GM23338 (cell line): ENCODE measurements around the gene LRMDA. TPM values are rescaled to one million over a fixed set of nuclear protein-coding genes. Genes with fewer than 3 reads are reported as not detected.

Experiments used
- JUNB ChIP-seq: IDR thresholded peaks from one replicate; pipeline ENCODE4 v1.6.1; 2016; ENCODE audit warnings: antibody characterized with exemption; ENCODE audit not compliant: unreplicated experiment
- STAT1 ChIP-seq: IDR thresholded peaks from one replicate; pipeline ENCODE4 v1.6.1; 2016; ENCODE audit warnings: antibody characterized with exemption; ENCODE audit not compliant: unreplicated experiment
- polyA plus RNA-seq: library from polyadenylated mRNA; unstranded; fragments of >200 nt; fragmentation: Nextera tagmentation; extraction: Ambion mirVana; gene quantifications from 2 replicates; pipeline ENCODE4 v1.2.1, GENCODE V29; 2016
- total RNA-seq: library from RNA; depleted of rRNA; stranded (reverse); fragments of >200 nt; shearing (Covaris generic); gene quantifications from 2 replicates; pipeline ENCODE4 v1.2.3, GENCODE V29; 2014
- TF ChIP-seq, protein P1 (sequence below): fragments of 250-450 bp; sonication (Bioruptor Pico); IDR thresholded peaks from 2 replicates; pipeline ENCODE4 v1.5.0; 2020; ENCODE audit warnings: mild to moderate bottlenecking, moderate library complexity
- TF ChIP-seq, protein P2 (sequence below): IDR thresholded peaks from one replicate; pipeline ENCODE4 v1.6.1; 2018; ENCODE audit warnings: antibody characterized with exemption; ENCODE audit not compliant: unreplicated experiment
- TF ChIP-seq, protein P3 (sequence below): IDR thresholded peaks from 2 replicates; pipeline ENCODE4 v1.6.1; 2016; ENCODE audit warnings: antibody characterized with exemption

The LRMDA gene
- total and polyA plus RNA-seq, 2 experiments from 2014 or later = 0.90 to 1.8 TPM

DNA sequence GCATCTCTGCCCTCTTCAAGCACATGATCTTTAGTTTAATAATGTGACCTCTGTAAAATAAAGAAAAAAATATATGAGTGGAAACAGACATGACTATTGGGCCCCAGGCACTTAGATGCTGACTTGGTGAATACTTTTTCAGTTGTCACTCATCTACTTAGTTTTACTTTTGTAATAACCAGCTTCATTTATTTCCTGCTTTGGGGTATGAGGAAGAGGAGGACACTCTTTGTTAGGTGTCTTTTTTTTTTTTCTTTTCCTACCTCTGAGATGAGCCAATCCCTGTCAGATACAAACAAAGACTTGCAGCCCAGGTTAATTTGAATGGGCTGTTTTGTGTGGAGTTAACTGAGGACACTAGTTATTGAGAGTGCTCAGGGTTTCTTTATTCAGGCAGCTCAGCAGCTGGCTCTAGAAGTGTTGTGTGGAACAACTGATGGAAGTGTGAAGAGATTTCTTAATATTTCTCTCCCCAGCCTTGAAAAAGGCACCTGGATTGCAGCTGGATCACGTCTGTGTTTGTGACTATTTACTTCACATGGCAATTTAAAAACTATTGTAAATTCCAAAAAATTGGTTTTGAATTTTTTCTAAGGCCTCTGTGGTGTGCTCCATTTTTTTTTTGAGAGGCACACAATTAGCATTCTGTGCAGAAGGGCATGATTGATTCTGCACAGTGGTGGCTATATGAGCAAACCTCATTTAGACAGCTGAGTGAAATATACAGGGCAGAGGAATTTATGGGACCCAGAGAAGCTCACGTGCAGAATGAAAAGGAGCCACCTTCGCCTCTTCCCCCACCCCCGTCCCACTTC lies 333.8 kb downstream of the LRMDA start (continued):
- TF ChIP-seq, protein P1, sequence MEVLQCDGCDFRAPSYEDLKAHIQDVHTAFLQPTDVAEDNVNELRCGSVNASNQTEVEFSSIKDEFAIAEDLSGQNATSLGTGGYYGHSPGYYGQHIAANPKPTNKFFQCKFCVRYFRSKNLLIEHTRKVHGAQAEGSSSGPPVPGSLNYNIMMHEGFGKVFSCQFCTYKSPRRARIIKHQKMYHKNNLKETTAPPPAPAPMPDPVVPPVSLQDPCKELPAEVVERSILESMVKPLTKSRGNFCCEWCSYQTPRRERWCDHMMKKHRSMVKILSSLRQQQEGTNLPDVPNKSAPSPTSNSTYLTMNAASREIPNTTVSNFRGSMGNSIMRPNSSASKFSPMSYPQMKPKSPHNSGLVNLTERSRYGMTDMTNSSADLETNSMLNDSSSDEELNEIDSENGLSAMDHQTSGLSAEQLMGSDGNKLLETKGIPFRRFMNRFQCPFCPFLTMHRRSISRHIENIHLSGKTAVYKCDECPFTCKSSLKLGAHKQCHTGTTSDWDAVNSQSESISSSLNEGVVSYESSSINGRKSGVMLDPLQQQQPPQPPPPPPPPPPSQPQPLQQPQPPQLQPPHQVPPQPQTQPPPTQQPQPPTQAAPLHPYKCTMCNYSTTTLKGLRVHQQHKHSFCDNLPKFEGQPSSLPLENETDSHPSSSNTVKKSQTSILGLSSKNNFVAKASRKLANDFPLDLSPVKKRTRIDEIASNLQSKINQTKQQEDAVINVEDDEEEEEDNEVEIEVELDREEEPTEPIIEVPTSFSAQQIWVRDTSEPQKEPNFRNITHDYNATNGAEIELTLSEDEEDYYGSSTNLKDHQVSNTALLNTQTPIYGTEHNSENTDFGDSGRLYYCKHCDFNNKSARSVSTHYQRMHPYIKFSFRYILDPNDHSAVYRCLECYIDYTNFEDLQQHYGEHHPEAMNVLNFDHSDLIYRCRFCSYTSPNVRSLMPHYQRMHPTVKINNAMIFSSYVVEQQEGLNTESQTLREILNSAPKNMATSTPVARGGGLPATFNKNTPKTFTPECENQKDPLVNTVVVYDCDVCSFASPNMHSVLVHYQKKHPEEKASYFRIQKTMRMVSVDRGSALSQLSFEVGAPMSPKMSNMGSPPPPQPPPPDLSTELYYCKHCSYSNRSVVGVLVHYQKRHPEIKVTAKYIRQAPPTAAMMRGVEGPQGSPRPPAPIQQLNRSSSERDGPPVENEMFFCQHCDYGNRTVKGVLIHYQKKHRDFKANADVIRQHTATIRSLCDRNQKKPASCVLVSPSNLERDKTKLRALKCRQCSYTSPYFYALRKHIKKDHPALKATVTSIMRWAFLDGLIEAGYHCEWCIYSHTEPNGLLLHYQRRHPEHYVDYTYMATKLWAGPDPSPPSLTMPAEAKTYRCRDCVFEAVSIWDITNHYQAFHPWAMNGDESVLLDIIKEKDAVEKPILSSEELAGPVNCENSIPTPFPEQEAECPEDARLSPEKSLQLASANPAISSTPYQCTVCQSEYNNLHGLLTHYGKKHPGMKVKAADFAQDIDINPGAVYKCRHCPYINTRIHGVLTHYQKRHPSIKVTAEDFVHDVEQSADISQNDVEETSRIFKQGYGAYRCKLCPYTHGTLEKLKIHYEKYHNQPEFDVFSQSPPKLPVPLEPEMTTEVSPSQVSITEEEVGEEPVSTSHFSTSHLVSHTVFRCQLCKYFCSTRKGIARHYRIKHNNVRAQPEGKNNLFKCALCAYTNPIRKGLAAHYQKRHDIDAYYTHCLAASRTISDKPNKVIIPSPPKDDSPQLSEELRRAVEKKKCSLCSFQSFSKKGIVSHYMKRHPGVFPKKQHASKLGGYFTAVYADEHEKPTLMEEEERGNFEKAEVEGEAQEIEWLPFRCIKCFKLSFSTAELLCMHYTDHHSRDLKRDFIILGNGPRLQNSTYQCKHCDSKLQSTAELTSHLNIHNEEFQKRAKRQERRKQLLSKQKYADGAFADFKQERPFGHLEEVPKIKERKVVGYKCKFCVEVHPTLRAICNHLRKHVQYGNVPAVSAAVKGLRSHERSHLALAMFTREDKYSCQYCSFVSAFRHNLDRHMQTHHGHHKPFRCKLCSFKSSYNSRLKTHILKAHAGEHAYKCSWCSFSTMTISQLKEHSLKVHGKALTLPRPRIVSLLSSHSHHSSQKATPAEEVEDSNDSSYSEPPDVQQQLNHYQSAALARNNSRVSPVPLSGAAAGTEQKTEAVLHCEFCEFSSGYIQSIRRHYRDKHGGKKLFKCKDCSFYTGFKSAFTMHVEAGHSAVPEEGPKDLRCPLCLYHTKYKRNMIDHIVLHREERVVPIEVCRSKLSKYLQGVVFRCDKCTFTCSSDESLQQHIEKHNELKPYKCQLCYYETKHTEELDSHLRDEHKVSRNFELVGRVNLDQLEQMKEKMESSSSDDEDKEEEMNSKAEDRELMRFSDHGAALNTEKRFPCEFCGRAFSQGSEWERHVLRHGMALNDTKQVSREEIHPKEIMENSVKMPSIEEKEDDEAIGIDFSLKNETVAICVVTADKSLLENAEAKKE (CRISPR knock-in tag) = no peak
- TF ChIP-seq, protein P2, sequence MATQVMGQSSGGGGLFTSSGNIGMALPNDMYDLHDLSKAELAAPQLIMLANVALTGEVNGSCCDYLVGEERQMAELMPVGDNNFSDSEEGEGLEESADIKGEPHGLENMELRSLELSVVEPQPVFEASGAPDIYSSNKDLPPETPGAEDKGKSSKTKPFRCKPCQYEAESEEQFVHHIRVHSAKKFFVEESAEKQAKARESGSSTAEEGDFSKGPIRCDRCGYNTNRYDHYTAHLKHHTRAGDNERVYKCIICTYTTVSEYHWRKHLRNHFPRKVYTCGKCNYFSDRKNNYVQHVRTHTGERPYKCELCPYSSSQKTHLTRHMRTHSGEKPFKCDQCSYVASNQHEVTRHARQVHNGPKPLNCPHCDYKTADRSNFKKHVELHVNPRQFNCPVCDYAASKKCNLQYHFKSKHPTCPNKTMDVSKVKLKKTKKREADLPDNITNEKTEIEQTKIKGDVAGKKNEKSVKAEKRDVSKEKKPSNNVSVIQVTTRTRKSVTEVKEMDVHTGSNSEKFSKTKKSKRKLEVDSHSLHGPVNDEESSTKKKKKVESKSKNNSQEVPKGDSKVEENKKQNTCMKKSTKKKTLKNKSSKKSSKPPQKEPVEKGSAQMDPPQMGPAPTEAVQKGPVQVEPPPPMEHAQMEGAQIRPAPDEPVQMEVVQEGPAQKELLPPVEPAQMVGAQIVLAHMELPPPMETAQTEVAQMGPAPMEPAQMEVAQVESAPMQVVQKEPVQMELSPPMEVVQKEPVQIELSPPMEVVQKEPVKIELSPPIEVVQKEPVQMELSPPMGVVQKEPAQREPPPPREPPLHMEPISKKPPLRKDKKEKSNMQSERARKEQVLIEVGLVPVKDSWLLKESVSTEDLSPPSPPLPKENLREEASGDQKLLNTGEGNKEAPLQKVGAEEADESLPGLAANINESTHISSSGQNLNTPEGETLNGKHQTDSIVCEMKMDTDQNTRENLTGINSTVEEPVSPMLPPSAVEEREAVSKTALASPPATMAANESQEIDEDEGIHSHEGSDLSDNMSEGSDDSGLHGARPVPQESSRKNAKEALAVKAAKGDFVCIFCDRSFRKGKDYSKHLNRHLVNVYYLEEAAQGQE = no peak
- TF ChIP-seq, protein P3, sequence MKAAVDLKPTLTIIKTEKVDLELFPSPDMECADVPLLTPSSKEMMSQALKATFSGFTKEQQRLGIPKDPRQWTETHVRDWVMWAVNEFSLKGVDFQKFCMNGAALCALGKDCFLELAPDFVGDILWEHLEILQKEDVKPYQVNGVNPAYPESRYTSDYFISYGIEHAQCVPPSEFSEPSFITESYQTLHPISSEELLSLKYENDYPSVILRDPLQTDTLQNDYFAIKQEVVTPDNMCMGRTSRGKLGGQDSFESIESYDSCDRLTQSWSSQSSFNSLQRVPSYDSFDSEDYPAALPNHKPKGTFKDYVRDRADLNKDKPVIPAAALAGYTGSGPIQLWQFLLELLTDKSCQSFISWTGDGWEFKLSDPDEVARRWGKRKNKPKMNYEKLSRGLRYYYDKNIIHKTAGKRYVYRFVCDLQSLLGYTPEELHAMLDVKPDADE = no peak
- TF ChIP-seq JUNB = no peak
- TF ChIP-seq STAT1 = no peak
